Activated effector memory CD4-positive, alpha-beta T cell treated with anti-CD3 and anti-CD28 coated beads, Interleukin-2, amount 50 U/mL, for 16 hours (primary cell): ENCODE data around the gene S100A16.

Experiments
- DNase-seq: peaks from one replicate; pipeline ENCODE4 v3.0.0-alpha.2; 2020

The S100A16 gene

GRCh38 chr1:153560771-153561465 lies 52.0 kb downstream of the S100A16 start:
- no peak for DNase-seq

DNA sequence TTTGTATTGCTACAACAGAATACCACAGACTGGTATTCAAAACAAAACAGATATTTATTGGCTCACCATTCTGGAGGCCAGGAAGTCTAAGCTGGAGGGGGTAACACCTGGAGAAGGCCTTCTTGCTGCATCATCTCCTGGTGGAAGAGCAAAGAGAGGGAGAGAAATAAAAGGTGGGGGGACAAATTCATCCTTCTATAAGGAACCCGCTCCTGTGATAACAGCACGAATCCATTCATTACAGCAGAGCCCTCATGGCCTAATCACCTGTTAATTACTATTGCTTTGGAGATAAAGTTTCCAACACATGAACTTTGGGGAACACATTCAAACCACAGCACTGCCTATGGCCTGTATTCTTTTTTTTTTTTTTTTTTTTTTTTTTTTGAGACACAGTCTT lies 52.7 kb downstream of the S100A16 start:
- no peak for DNase-seq

DNA sequence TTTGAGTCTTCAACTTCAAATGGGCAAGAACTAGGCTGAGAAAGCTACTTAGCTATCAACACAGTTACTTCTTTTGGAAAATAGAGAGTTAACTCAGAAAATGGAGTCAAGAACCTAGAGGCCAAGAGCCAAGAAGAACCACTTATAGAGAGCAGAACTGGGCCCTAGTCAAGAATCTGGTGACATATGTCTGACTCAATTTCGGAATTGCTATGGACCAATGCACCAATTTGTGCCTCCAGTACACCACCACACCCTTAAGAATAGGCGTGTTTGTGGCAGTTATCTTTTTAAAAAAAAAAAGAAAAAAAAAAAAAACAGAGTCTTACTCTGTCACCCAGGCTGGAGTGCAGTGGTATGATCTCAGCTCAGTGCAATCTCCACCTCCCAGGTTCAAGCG lies 55.1 kb downstream of the S100A16 start:
- no peak for DNase-seq
